ENCODE measurements around the gene PRKAR1B.

- TF ChIP-seq CTCF (IDR thresholded peaks at IDR 0.05) (no peak), POLR2AphosphoS5 (IDR thresholded peaks at IDR 0.05) (no peak), EP300 (IDR thresholded peaks at IDR 0.05) (no peak), POLR2A (IDR thresholded peaks at IDR 0.05) (no peak)
Measured at GRCh38 chr7:605661-606450, 121.2 kb downstream of the PRKAR1B start.

Measured in sigmoid colon (tissue), 4 donors.